Karpas-422 (cell line): ENCODE data around the gene MRPS18A. TPM values are rescaled to one million over a fixed set of nuclear protein-coding genes. Genes with fewer than 3 reads are reported as not detected.

ENCODE experiments used
- DNase-seq: peaks from one replicate; pipeline ENCODE4 v3.0.0-alpha.2; 2015
- H2AFZ ChIP-seq: fragments of 200-600 bp; sonication (generic); 2 replicates; pipeline ENCODE4 v1.6.1; 2014; ENCODE audit warnings: antibody characterized with exemption, low read length, mixed read lengths
- H3K27ac ChIP-seq: fragments of 200-600 bp; sonication (generic); 2 replicates; pipeline ENCODE4 v1.5.1; 2014; ENCODE audit warnings: mild to moderate bottlenecking, low read length, moderate library complexity
- H3K27me3 ChIP-seq: fragments of 200-600 bp; sonication (generic); 2 replicates; pipeline ENCODE4 v1.6.1; 2014; ENCODE audit warnings: low read length, mixed read lengths
- H3K36me3 ChIP-seq: fragments of 200-600 bp; sonication (generic); 2 replicates; pipeline ENCODE4 v1.6.1; 2014; ENCODE audit warnings: low read length, mixed read lengths; ENCODE audit not compliant: insufficient read depth
- H3K4me1 ChIP-seq: fragments of 200-600 bp; sonication (generic); 2 replicates; pipeline ENCODE4 v1.6.1; 2014; ENCODE audit warnings: mild to moderate bottlenecking, low read length, mixed read lengths
- H3K4me2 ChIP-seq: fragments of 200-600 bp; sonication (generic); 2 replicates; pipeline ENCODE4 v1.6.1; 2014; ENCODE audit warnings: low read length, low read depth, mild to moderate bottlenecking; ENCODE audit not compliant: poor library complexity, severe bottlenecking
- H3K4me3 ChIP-seq: fragments of 200-600 bp; sonication (generic); 2 replicates; pipeline ENCODE4 v1.5.1; 2014; ENCODE audit warnings: mild to moderate bottlenecking, antibody characterized with exemption, low read length, mixed read lengths
- H3K79me2 ChIP-seq: fragments of 200-600 bp; sonication (generic); 2 replicates; pipeline ENCODE4 v1.6.1; 2014; ENCODE audit warnings: mild to moderate bottlenecking, low read length, mixed read lengths
- H3K9ac ChIP-seq: fragments of 200-600 bp; sonication (generic); 2 replicates; pipeline ENCODE4 v1.6.0; 2014; ENCODE audit warnings: low read length
- H3K9me2 ChIP-seq: fragments of 200-600 bp; sonication (generic), shearing (Covaris generic); replicated peaks from 2 replicates; pipeline ENCODE4 v1.6.0; 2014; ENCODE audit warnings: mild to moderate bottlenecking, low read length, moderate library complexity; ENCODE audit not compliant: insufficient read depth
- H3K9me3 ChIP-seq: fragments of 300-700, 200-600 bp; sonication (generic); 2 replicates; pipeline ENCODE4 v1.6.1; 2014; ENCODE audit warnings: low read length, mixed read lengths
- H4K20me1 ChIP-seq: fragments of 200-600 bp; sonication (generic); 2 replicates; pipeline ENCODE4 v1.6.1; 2014; ENCODE audit warnings: mild to moderate bottlenecking, antibody characterized with exemption, low read length, low read depth; ENCODE audit not compliant: insufficient read depth
- total RNA-seq: library from RNA; depleted of rRNA; stranded (reverse); fragments of >200 nt; shearing (Covaris generic); gene quantifications from 2 replicates; pipeline ENCODE4 v1.2.3, GENCODE V29; 2014; ENCODE audit warnings: low replicate concordance

The MRPS18A gene
- total RNA-seq, 1 experiment from 2014 or later, result 53.2 TPM

- H4K20me1 ChIP-seq, result peaks cover 3% of the 10 kb centered on the region; the same call in 1 of the 2 replicates
- H3K9ac ChIP-seq, result peak overlapping the region; percentile 95
- no peak overlapping the region for H2AFZ ChIP-seq
- H3K36me3 ChIP-seq, result peaks cover 21% of the 10 kb centered on the region; the same call in 1 of the 2 replicates
- peak overlapping the region; percentile 77 for H3K27ac ChIP-seq
- H3K9me3 ChIP-seq, result no peaks in the 10 kb centered on the region
- no peaks in the 10 kb centered on the region for H3K9me2 ChIP-seq
- no peaks in the 10 kb centered on the region for H3K27me3 ChIP-seq
- H3K4me2 ChIP-seq, result peak overlapping the region; percentile 94
- peak; percentile 89 for DNase-seq
- peak overlapping the region; percentile 100 for H3K4me3 ChIP-seq
- peaks cover 30% of the 10 kb centered on the region for H3K79me2 ChIP-seq
- peaks cover 32% of the 10 kb centered on the region for H3K4me1 ChIP-seq
Observed at GRCh38 chr6:43628393-43629103, 59.0 kb downstream of the MRPS18A start.

DNA sequence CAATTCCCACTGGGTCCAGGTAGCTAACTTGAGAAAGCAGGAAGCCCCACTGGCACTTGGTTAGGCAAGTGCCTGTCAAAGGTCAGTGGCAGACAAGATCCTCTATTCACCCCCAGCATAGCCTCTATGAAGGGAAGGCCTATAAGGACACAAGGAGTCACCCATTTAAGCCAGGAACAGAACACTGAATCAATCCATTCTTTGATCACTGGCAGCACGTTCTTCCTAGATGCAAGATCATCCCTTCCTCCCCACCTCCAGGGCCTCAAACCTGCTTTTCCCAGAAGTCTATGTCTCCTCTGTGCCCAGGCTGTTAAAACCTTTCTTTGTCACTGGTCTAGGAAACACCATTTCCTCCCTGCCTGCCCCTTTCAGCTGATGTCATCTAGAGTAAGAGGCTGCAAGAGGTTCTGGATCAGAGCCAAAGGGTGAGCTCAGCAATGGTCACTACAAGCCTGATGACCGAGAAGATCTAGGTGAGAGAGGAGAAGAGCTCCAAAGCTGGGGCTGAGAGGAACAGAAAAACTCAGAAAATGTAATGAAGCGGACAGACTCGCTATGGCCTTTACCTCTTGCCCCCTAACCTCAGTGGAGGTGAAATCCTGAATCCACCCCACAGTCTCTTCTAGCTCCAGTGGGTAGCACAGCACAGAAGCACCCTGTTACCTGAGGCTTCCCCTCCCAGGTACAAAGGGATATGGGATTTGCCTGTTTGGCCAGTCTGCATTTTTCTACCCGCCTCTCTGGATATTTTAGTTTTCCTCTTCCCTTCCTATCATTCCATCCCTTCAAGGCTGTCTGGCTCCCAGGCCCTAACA is 60.4 kb downstream of the MRPS18A start:
- H3K79me2 ChIP-seq, result peaks cover 30% of the 10 kb centered on the region
- peak overlapping the region; percentile 100; the same call in 1 of the 2 replicates for H3K4me3 ChIP-seq
- peaks cover 32% of the 10 kb centered on the region for H3K4me1 ChIP-seq
- H3K9me2 ChIP-seq, result no peaks in the 10 kb centered on the region
- H3K27ac ChIP-seq, result peak overlapping the region; percentile 5; the same call in 1 of the 2 replicates
- H3K36me3 ChIP-seq, result peaks cover 28% of the 10 kb centered on the region; the same call in 1 of the 2 replicates
- no peaks in the 10 kb centered on the region for H3K9me3 ChIP-seq
- peaks cover 3% of the 10 kb centered on the region; the same call in 1 of the 2 replicates for H4K20me1 ChIP-seq
- H3K4me2 ChIP-seq, result peak overlapping the region; percentile 94
- peak overlapping the region; percentile 52 for H3K9ac ChIP-seq
- DNase-seq, result no peak
- H3K27me3 ChIP-seq, result no peaks in the 10 kb centered on the region
- H2AFZ ChIP-seq, result no peak overlapping the region

DNA sequence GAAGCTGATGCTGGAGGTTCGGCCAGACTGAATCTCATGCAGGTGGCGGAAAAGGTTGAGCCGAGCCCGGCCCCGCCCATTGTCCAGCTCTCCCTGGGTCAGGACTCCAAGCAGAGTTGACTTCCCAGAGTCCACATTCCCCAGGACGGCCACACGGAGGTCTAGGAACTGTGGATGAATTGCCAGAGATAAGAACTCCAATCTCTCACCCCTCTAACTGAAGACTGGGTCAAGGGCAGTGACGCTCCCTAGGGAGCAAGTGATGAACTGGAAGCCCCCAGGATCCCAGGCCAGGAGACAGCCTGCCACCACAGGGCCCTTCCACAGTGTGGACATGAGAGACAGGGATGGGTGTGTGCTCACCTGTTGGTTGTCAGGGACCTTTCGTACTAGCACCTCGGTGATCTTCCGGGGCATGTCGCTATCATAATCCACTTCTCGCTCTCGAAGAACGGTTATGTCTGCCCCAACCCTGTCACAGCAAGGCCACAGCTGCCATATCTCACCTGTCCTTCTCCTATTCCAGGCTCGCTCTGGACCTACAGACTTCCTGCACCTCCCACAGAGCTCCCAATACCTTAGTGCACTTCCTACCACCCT is 62.1 kb downstream of the MRPS18A start:
- H3K79me2 ChIP-seq, result peaks cover 30% of the 10 kb centered on the region

GRCh38 chr6:43624786-43625288 is 62.8 kb downstream of the MRPS18A start:
- peaks cover 35% of the 10 kb centered on the region; the same call in 1 of the 2 replicates for H3K36me3 ChIP-seq
- H2AFZ ChIP-seq, result no peak overlapping the region
- peaks cover 30% of the 10 kb centered on the region for H3K79me2 ChIP-seq
- peaks cover 3% of the 10 kb centered on the region; the same call in 1 of the 2 replicates for H4K20me1 ChIP-seq
- no peak overlapping the region for H3K9ac ChIP-seq
- no peaks in the 10 kb centered on the region for H3K9me3 ChIP-seq
- DNase-seq, result no peak
- no peaks in the 10 kb centered on the region for H3K27me3 ChIP-seq
- peaks cover 20% of the 10 kb centered on the region for H3K4me1 ChIP-seq
- H3K27ac ChIP-seq, result no peak overlapping the region
- no peak overlapping the region for H3K4me2 ChIP-seq
- H3K4me3 ChIP-seq, result no peak overlapping the region
- no peaks in the 10 kb centered on the region for H3K9me2 ChIP-seq

More for the DNA sequence above, 62.1 kb downstream of the MRPS18A start:
- Histone ChIP-seq H3K27ac (no peak overlapping the region), H3K4me2 (no peak overlapping the region), H3K4me3 (no peak overlapping the region), H4K20me1 (peaks cover 3% of the 10 kb centered on the region; the same call in 1 of the 2 replicates), H3K9me2 (no peaks in the 10 kb centered on the region), H3K27me3 (no peaks in the 10 kb centered on the region), H3K36me3 (peaks cover 34% of the 10 kb centered on the region; the same call in 1 of the 2 replicates), H3K9me3 (no peaks in the 10 kb centered on the region), H2AFZ (no peak overlapping the region), H3K9ac (no peak overlapping the region), H3K4me1 (peaks cover 26% of the 10 kb centered on the region)
- DNase-seq, result no peak

DNA sequence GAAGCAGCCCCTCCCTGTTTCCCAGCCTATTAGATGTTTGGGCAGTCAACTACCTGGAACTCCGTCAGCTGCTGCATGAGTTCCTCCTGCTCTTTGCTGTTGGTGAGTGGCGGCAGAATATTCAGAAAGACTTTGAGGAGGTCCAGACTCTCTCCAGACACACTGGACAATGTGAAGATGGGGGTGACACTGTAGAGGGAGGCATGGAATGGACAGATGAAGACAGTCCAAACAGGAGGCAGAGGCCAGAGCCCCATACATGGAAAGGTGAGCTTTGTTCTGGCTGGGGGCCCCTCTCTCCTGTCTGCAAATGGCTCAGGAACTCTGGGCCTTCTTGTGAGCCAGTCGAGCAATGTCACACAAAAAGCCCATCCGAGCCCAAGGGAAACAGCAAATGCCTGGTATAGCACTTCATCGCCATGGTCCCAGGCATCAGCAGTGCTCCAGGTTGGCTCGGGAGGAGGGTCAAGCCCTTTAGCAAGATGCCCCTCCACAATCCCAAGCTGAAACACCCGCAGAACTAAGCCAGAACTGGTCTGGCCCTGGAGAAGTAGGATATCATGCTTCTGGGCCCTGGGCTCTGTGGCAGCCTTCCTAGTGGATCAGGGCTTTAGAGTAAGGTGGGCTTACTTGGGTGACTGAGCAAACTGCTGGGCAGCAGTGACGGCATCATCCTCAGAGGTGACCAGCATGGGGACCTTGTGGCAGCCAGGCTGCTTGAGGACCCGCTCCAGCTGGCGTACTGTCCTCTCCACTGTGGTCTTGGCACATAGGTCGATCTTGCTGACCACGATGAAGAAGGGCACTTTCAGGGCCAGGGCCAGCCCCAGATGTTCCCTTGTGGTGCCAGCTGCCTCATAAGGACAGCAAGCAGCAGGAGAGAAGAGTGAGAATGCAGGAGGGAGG is 63.5 kb downstream of the MRPS18A start:
- no peak for DNase-seq
- Histone ChIP-seq H3K9me3 (no peaks in the 10 kb centered on the region), H2AFZ (no peak overlapping the region), H4K20me1 (peaks cover 3% of the 10 kb centered on the region; the same call in 1 of the 2 replicates), H3K27me3 (no peaks in the 10 kb centered on the region), H3K4me2 (no peak overlapping the region), H3K4me3 (no peak overlapping the region), H3K27ac (no peak overlapping the region), H3K4me1 (peaks cover 14% of the 10 kb centered on the region), H3K36me3 (peaks cover 41% of the 10 kb centered on the region; the same call in 1 of the 2 replicates), H3K9me2 (no peaks in the 10 kb centered on the region), H3K9ac (no peak overlapping the region), H3K79me2 (peaks cover 30% of the 10 kb centered on the region)

DNA sequence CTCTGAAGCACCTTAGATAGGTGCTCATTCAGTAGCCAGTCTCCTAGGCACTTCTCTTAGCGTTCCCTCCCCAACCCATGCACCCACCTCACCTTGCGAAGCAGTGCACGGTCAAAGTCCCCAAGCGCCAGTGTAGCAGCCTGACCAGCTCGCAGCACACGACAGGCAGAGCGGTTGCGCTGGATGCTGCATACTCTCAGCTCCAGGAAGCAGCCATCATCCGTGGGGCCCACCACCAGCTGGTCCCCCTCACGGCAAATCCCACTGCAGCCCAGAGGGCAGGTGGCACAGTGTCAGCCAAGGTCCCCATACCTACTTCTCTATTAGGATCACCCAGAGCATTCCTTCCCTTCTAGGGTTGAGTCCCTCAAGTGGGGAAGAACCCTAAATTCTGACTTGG is 65.0 kb downstream of the MRPS18A start:
- no peak overlapping the region for H3K4me3 ChIP-seq
- H3K9me3 ChIP-seq, result no peaks in the 10 kb centered on the region
- no peak overlapping the region for H3K9ac ChIP-seq
- peaks cover 3% of the 10 kb centered on the region; the same call in 1 of the 2 replicates for H4K20me1 ChIP-seq
- H3K79me2 ChIP-seq, result peaks cover 18% of the 10 kb centered on the region
- no peak overlapping the region for H3K4me2 ChIP-seq
- no peak for DNase-seq
- peaks cover 41% of the 10 kb centered on the region; the same call in 1 of the 2 replicates for H3K36me3 ChIP-seq
- H3K27me3 ChIP-seq, result no peaks in the 10 kb centered on the region
- peaks cover 9% of the 10 kb centered on the region for H3K4me1 ChIP-seq
- H3K27ac ChIP-seq, result no peak overlapping the region
- no peaks in the 10 kb centered on the region for H3K9me2 ChIP-seq
- no peak overlapping the region for H2AFZ ChIP-seq

DNA sequence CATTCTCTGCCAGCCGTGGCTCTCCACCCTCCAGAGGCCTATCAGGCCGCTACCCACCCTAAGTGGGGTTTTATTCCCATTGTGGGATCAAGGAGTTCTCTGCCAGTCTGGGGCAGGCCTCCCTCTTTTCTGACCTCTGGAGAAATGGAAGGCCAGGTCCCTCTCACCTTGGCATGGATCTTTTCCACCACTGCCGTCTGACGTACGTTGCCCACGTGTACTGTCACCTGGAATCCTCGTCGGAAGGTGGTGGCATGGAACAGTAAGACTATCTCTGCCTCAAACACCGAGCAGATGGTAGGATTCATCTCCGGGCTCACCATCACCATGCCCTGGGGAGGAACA is 65.8 kb downstream of the MRPS18A start:
- Histone ChIP-seq H3K27me3 (no peaks in the 10 kb centered on the region), H3K9ac (no peak overlapping the region), H3K36me3 (peaks cover 41% of the 10 kb centered on the region; the same call in 1 of the 2 replicates), H3K79me2 (peaks cover 11% of the 10 kb centered on the region), H3K4me1 (peaks cover 1% of the 10 kb centered on the region), H3K9me3 (no peaks in the 10 kb centered on the region), H2AFZ (no peak overlapping the region), H3K9me2 (no peaks in the 10 kb centered on the region), H3K4me3 (no peak overlapping the region), H3K4me2 (no peak overlapping the region), H3K27ac (no peak overlapping the region), H4K20me1 (peaks cover under 1% of the 10 kb centered on the region; the same call in 1 of the 2 replicates)
- DNase-seq, result no peak
